ENCODE measurements around the gene PAN3. TPM values are rescaled to one million over a fixed set of nuclear protein-coding genes. Genes with fewer than 3 reads are reported as not detected.

The PAN3 gene
- total and polyA plus RNA-seq, 2 experiments from 2014 or later, result 7.8 to 25.1 TPM

- H3K27ac ChIP-seq, result no peak overlapping the region
- no peaks in the 10 kb centered on the region for H3K27me3 ChIP-seq
- peaks cover 9% of the 10 kb centered on the region for H3K36me3 ChIP-seq
- H3K4me1 ChIP-seq (ENCODE audit: low read depth), result no peaks in the 10 kb centered on the region
- no peak for DNase-seq (ENCODE audit: low read depth in 1 of 2, low spot score in 1 of 2)
- no peak for TF ChIP-seq CTCF (IDR thresholded peaks at IDR 0.05; ENCODE audit: low read depth, low read length)
- no peak overlapping the region for H3K4me3 ChIP-seq
- H3K9me3 ChIP-seq (ENCODE audit: low read depth), result no peaks in the 10 kb centered on the region
Measured at GRCh38 chr13:28257305-28257704, 119.0 kb downstream of the PAN3 start.

DNA sequence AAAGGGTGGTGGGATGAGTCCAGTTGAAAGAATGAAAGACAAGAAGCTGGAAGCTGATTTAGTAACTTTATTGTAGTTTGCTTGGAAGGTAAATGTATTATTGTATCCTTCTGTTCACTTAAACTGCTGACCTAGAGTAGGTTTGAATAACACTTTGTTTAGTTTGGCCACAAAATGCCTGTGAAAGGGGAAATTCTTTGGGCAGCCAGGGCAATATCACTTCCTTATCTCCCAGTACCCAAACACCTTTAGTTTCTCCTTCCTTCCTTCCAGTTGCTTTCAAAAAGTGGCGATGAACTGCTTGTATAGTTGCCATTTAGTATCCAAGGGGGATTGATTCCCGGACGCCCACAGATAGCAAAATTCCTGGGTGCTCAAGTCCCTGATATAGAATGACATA, 120.1 kb downstream of the PAN3 start:
- H3K36me3 ChIP-seq, result peaks cover 9% of the 10 kb centered on the region
- H3K9me3 ChIP-seq (ENCODE audit: low read depth), result no peaks in the 10 kb centered on the region
- H3K4me3 ChIP-seq, result no peak overlapping the region
- no peak for DNase-seq (ENCODE audit: low read depth in 1 of 2, low spot score in 1 of 2)
- H3K27me3 ChIP-seq, result no peaks in the 10 kb centered on the region
- H3K27ac ChIP-seq, result no peak overlapping the region
- TF ChIP-seq CTCF (IDR thresholded peaks at IDR 0.05; ENCODE audit: low read depth, low read length), result no peak
- no peaks in the 10 kb centered on the region for H3K4me1 ChIP-seq (ENCODE audit: low read depth)

DNA sequence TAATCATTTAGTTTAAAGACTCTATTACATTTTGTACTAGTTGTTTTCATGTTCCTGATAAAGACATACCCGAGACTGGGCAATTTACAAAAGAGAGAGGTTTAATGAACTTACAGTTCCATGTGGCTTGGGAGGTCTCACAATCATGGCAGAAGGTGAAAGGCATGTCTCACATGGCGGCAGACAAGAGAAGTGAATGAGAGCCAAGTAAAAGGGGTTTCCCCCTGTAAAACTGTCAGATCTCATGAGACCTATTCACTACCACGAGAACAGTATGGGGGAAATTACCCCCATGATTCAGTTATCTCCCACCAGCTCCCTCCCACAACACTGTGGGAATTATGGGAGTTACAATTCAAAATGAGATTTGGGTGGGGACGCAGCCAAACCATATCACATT, 129.2 kb downstream of the PAN3 start:
- TF ChIP-seq CTCF (IDR thresholded peaks at IDR 0.05; ENCODE audit: low read depth, low read length), result no peak
- Histone ChIP-seq H3K4me3 (no peak overlapping the region), H3K36me3 (peaks cover 20% of the 10 kb centered on the region)

DNA sequence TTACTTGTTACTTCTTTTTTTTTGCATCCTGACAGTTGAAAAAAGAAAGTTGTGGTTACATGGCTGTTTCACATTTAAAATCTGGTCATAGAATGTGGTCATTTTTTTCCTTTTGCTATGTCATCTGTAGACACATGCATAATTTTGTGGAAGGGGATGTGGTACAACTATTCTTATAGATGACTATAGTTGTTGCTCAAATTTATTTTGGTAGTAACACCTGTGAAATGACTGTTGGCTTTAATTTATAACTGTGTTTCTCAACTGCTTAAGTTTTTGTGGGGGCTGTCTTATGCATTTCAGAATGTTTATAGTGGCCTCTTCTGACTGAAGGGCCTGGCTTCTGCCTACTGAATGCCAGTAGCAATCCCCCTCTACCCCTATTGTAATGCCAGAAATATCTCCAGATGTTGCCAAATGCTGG, 130.5 kb downstream of the PAN3 start:
- Histone ChIP-seq H3K4me1 (ENCODE audit: low read depth) (no peaks in the 10 kb centered on the region), H3K27ac (no peak overlapping the region), H3K27me3 (no peaks in the 10 kb centered on the region), H3K9me3 (ENCODE audit: low read depth) (no peaks in the 10 kb centered on the region), H3K36me3 (peaks cover 22% of the 10 kb centered on the region), H3K4me3 (no peak overlapping the region)
- DNase-seq (ENCODE audit: low read depth in 1 of 2, low spot score in 1 of 2), result no peak
- TF ChIP-seq CTCF (IDR thresholded peaks at IDR 0.05; ENCODE audit: low read depth, low read length), result no peak

More for the DNA sequence above, 129.2 kb downstream of the PAN3 start:
- no peak overlapping the region for H3K27ac ChIP-seq
- no peaks in the 10 kb centered on the region for H3K4me1 ChIP-seq (ENCODE audit: low read depth)
- DNase-seq (ENCODE audit: low read depth in 1 of 2, low spot score in 1 of 2), result no peak
- no peaks in the 10 kb centered on the region for H3K9me3 ChIP-seq (ENCODE audit: low read depth)
- no peaks in the 10 kb centered on the region for H3K27me3 ChIP-seq

- H3K36me3 ChIP-seq, result peaks cover 23% of the 10 kb centered on the region
- TF ChIP-seq CTCF (IDR thresholded peaks at IDR 0.05; ENCODE audit: low read depth, low read length), result no peak
- no peak overlapping the region for H3K4me3 ChIP-seq
- DNase-seq (ENCODE audit: low read depth in 1 of 2, low spot score in 1 of 2), result no peak
- no peaks in the 10 kb centered on the region for H3K4me1 ChIP-seq (ENCODE audit: low read depth)
- no peak overlapping the region for H3K27ac ChIP-seq
- H3K9me3 ChIP-seq (ENCODE audit: low read depth), result no peaks in the 10 kb centered on the region
- no peaks in the 10 kb centered on the region for H3K27me3 ChIP-seq
Measured at GRCh38 chr13:28271056-28271840, 132.9 kb downstream of the PAN3 start.

Data from cardiac muscle cell (in vitro differentiated cells and primary cell).